ELF-1 (cell line): Measurements from ENCODE around the gene ZBTB46.
A peak's percentile ranks its signal among the peaks of the same experiment; 100 is the strongest.

Experiments
- DNase-seq: peaks from one replicate; pipeline ENCODE4 v3.0.0-alpha.2; 2016; ENCODE audit warnings: low read depth, low spot score

ZBTB46 gene

DNA sequence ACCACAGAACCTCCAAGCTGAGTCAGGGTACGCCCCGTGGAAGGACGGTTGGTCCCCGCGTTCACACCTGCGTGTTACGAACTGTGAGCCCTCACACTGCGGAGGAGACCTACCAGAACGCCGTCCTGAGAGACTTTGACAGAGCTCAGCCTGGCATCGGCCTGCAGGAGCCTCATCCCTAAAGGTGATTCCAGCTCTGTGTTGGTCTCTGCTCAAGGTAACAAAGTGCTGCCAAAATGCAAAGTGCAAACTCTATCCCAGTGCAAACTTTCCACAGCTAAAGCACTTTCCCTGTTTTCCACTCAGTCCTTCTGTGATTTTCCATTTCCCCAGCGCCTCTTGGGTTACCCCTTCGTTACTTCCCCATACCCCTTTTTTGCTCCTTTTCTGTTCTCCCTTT is 8.6 kb upstream of the ZBTB46 start:
- no peak for DNase-seq

DNA sequence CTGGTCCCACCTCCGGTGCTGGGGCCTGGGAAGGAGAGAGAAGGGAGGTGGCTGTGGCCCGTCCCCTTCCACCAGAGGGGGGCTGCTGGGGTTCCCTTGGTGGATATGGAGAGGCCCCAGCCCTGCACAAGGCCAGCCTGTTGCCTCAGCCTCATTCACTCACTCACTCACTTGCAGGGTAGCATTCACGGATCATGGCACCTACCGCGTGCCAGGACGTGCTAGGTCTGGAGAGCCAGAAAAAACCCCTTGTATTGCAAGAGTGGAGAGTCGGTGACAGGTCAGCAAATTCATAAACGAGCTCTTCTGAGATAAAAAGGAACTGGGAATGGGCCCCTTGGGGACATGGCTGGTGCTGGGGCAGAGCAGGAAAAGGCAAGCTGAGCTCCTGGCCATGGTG is 6.4 kb upstream of the ZBTB46 start:
- DNase-seq = no peak

DNA sequence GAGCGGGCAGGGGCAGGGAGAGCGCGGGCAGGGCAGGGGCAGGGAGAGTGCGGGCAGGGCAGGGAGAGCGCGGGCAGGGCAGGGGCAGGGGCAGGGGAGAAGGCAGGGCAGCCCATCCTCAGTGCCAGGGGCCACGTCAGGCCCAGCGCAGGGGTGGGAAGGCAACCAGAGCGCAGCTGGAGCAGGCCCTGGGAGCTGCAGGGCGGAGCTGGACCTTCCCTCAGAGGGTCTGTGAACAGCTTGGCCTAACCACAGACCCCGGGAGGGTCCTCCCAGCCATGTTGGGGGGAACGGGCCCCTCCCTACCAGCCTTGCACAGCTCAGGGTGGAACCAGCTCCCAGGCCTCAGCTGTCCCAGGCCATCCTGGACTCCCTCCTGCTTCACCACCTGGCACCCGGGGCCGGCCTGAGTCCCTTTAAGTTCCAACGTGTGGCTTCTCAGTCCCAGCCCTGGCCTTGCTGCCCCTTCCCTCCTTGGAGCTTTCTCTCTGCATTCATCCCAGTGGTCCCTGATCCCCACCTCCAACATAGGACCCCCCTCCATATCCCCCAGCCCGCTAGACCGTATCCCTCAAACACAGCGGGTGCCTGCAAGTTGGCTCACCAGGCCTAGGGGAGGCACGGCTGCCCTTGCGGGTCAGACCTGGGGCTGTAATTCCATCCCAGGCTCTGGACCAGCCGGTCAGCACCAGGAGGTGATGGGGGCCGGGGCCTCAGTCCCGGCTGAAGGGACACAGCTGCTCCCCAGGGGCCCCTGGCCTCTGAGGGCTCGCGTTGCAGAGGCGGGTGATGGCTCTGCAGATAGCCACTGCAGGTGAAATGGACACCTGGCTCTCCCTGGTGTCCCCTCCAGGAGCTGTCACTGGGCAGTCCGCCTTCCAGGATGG is 5.6 kb upstream of the ZBTB46 start:
- no peak for DNase-seq

GRCh38 chr20:63835021-63835858 is 4.2 kb upstream of the ZBTB46 start:
- peak; percentile 97 for DNase-seq

DNA sequence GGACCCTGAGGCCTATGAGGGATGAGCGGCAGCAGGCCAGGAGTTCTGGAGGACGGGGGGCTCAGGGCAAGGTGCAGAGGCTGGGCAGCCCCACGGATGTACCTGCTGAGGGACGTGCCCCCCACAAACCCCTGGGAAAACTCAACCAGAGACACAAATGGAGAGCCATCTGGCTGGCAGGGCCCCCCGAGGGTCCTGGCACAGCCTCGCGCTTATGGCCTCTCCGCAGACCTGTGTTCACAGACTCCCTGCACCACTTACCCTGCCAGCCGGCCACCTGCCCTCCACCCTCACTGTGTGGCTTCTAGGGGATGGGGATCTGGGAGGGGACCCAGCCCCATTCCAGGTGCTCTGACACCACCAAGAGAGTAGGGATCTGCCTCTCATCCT is 3.4 kb upstream of the ZBTB46 start:
- DNase-seq = no peak

GRCh38 chr20:63833776-63834490 is 2.9 kb upstream of the ZBTB46 start:
- no peak for DNase-seq

DNA sequence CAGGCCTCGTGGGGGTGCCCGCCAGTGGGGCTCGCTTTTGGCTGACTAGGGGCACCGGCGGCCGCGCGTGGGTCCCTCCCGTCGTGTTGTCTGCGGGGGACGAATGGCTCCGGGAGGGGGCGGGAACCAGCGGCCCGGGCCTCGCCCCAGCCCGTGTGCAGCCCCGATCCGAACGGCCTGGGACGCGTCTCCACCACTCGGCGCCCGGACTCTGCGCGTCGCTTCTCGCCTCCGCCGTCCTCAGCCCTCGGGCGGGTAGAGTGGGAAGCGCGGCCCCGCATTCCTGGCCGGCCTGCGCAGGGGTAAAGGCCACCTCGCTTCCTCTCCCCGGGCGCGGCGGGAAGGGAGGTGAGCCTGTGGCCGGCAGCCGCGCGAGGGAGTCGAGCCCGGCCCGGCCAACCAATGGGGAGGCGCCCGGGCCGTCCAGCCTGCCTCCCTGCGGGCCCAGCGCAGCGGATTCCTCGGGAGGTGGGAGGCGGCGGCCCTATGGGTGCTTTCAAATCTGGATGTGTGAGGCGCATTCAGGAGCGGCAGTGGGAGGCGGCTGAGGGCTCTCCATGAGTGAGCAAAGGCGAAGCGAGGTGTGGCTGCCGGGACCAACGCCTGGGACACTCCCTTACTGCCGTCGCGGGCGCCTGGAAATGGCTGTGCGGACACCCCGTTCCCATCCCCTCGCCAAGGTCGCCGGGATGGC is 1.1 kb upstream of the ZBTB46 start:
- DNase-seq = peak; percentile 63

DNA sequence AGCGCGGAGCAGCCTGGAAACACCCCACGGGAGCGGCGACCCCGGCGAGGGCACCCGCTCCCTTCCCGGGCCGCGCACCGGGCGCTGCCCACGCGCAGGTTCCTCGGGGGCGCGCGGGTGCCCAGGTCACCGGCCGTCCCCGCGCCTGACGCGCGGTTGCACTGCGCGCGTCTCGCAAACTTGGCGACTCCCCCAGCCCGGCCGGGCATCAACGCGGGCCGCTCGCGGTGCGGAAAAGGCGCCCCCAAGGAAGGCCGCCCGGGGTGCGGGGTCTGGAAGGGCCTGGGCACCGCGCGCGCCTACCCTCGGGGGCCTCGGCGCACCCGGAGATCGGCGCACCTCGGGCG is 555 bp upstream of the ZBTB46 start:
- DNase-seq = no peak

DNA sequence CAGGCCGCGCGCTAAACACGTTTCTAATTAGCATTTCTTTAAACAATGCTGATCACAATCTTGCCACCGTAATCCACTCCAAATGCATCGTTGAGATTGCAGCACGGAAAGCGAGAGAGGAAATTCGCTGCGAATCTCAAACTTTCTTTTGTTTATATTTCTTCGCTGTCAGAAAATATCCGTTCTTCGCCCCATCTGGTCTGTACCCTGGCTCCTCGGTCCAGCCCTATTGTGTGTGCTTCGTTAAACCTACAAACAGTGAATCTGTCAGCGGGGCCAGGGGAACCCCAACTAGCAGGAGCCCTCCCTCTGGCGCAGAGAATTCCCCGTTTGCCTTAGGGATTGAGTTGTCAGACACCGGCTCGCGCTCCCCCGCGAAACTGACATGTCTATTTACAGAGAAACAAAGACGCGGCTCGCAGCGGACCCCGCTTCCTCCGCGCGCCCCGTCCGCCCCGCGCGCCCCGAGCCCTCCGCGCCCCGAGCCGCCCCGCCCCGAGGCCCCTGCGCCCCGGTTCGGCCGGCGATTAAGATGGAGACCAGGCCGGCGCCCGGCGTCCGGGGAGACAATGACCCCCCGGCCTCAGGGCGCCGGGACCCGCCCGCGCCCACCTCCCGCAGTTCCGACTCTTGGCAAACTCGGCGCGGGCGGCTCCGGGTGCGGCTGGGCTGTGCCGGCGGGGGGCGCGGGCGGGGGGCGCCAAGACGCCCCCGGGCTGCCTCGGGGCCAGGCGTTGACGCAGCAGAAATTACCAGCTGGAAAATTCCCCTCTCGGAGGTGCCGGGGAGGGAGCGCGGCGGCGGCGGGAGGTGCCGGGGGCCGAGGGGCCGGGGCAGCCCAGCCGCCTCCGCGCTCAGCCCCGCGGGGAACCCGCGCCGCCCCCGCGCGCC is 874 bp downstream of the ZBTB46 start:
- no peak for DNase-seq

- DNase-seq = no peak
Measured at GRCh38 chr20:63829603-63829944, 1.5 kb downstream of the ZBTB46 start.

DNA sequence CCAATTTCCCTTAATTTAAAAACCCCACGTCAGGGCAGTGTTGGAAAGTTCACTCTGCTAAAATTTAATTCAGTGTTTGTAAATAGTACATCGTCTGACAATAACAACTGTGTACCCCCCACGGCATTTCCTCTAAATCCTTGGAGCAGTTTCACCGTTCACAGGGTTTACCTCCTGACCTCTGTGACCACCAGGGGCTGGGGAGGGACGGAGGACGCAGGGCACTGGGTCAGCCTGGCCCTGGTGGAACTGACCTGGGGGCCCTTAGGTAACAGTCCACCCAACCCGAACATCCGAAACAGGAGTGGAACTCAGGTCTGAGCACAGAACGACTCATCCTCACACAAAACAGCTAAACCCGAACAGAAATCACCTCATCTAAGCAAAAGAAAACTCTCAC is 2.1 kb downstream of the ZBTB46 start:
- no peak for DNase-seq

DNA sequence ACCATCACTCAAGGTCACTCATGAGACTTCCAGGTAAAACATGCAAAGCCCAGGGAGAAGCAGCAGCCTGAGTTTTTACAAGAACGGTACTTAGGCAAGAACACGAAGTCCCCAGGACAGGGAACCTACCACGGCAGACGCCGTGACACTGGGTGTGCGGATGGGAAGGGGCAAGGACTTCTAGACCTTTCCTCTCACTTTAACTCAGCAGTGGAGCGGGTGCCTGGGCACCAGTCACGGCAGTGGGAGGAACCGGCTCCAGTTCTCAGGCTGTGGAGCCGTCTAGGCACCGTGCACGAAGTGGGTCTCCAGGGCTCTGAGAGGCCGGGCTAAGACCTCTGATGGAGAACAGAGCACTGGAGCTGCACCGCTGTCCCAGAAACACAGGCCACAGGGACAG is 2.5 kb downstream of the ZBTB46 start:
- no peak for DNase-seq

DNA sequence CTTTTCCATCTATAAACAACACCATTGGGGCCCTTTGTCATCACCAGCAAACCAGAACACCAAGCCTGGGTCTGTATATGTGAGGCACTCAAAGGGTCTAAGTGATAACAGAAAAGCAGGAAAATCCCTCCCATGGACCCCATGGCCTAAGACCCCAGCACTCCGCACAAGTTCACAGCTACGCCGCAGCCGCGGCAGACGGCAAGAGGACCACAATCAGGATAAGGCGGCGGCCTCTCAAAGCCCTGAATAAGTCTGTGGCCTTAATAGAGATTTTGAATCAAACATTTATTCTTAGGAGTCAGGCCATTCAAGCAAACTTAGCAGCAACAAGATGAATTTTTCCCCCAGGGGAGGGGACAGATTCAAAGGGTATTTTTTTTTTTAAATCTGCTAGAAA is 2.9 kb downstream of the ZBTB46 start:
- no peak for DNase-seq

GRCh38 chr20:63826753-63827152 is 4.3 kb downstream of the ZBTB46 start:
- DNase-seq = no peak

GRCh38 chr20:63825331-63826118 is 5.5 kb downstream of the ZBTB46 start:
- no peak for DNase-seq

DNA sequence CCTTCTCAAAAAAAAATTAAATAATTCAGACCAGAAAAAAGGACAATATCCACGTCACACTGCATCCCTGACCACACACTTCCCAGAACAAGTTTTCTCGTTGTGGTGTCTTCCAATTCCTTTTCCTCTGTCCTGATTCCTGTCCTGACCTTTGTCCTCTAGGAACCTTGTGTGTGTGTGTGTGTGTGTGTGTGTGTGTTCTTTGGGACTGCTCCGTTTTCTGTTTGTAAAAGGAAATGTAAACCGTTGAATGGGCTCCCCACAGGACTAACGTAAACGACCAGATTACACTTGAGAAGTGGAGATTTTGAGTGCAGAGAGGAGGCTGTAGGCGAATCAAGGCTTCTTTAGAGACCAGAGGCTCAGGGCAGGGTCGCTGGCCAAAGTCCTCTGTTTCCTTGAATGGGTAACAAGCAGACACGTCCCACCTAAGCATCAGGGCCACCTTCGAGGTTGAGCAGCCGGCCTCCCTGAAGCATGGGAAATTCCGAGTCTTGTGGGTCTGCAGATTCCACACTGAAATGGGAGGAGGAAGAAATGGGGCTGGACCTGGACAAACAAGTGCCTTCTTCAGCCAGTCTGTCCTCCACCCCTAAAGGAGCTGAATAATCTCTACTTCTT is 7.3 kb downstream of the ZBTB46 start:
- DNase-seq = no peak

- DNase-seq = no peak
Measured at GRCh38 chr20:63822276-63822696, 8.8 kb downstream of the ZBTB46 start.

- no peak for DNase-seq
Measured at GRCh38 chr20:63821811-63822210, 9.3 kb downstream of the ZBTB46 start.

DNA sequence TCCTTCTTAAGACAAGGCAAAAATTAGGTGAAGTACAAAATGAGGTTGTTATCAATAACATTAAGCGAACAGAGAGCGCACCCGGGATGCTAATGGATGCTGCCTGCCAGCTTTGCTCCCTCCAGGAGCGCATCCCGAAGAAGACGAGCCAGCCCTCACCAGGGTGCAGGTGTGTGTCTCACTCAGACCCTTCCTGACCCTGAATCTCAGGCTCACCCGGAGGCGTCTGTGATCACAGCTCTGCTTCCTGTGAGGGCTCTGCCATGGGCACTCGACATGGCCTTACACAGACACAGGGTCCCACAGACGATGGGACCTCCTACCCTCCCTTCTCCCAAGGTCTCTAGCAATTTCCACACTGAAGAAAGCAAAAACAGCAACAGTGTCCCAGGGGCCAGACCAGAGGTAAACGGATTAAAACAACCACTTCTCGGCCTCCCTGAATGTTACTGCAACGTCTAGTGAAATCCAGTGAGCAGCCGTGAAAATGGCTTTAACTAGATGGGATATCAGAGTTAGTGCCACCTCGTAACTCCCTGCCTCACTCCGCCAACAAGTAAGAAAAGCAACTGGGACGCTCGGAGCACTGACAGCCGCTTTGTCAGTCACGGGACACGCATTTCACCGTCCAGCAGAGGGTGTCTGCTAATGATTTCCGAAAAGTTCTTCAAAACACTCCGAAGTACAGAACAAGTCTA is 11.7 kb downstream of the ZBTB46 start:
- DNase-seq = no peak
